ENCODE data around the gene CACNA1C. TPM values are rescaled to one million over a fixed set of nuclear protein-coding genes. Genes with fewer than 3 reads are reported as not detected.

Gene CACNA1C
- total RNA-seq, 1 experiment from 2014 or later = 1.1 TPM

DNA sequence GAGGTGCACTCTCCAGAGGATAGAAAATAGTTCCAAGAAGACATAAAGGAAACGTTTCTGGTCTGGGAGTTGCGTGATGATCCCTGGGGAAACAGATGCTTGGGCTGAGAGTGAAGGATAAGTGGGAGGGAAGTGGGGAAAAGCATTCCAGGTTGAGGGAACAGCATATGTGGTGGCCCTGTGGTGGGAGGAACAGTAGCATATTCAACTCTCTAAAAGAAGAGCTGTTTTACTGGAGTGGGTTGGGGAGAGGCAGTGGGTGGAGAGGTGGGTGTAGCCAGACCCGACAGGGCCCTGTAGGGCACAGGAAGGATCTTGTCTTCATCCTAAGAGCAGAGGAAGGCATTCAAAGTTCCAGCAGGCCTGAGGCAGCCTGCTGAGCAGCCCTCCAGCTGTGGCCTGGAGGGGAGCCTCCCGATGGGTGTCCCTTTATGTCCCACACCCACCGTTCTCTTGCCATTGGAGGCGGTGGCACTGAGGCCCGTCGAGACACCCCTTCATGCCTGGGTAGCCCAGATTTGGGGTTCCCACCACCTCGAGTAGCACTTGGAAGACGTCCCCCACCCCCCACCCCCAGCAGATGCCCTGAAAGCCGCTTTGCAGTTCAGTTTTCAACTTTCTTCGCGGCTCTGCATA lies 431.5 kb downstream of the CACNA1C start:
- Histone ChIP-seq H3K79me1 (ENCODE audit: insufficient read depth, low read depth, low read length, poor library complexity, severe bottlenecking) (no peaks in the 10 kb centered on the region), H2BK120ac (ENCODE audit: low read depth, low read length, poor library complexity, severe bottlenecking) (no peak overlapping the region), H3K18ac (ENCODE audit: insufficient read length, low read depth, low read length) (no peak overlapping the region), H2BK5ac (ENCODE audit: insufficient read length, low read length) (no peak overlapping the region), H2AK5ac (ENCODE audit: insufficient read length, low read length) (no peak overlapping the region), H3K56ac (ENCODE audit: insufficient read length, low read depth, low read length) (no peak overlapping the region), H4K20me1 (ENCODE audit: control insufficient read depth, insufficient read depth, insufficient read length) (no peaks in the 10 kb centered on the region), H2BK20ac (ENCODE audit: low read depth, low read length, poor library complexity, severe bottlenecking) (no peak overlapping the region), H3K9ac (ENCODE audit: extremely low read depth, insufficient read length, low read length) (no peak overlapping the region), H3K14ac (ENCODE audit: insufficient read depth, low read length) (no peak overlapping the region), H2AFZ (ENCODE audit: low read length) (no peak overlapping the region), H3K4ac (ENCODE audit: low read depth, low read length) (no peak overlapping the region), H3K23ac (ENCODE audit: insufficient read length, low read depth, low read length) (no peak overlapping the region), H3K23me2 (ENCODE audit: insufficient read length, low read depth, low read length, poor library complexity, severe bottlenecking) (no peaks in the 10 kb centered on the region), H3K9me3 (ENCODE audit: control insufficient read depth, low read depth, low read length) (no peaks in the 10 kb centered on the region), H3K27ac (ENCODE audit: insufficient read length, low read depth, low read length) (no peak overlapping the region), H3K4me2 (ENCODE audit: insufficient read depth, insufficient read length, low read length) (no peak overlapping the region), H3K4me1 (ENCODE audit: insufficient read depth, low read length) (no peaks in the 10 kb centered on the region), H4K5ac (ENCODE audit: insufficient read length, low read depth, low read length) (no peak overlapping the region), H3K27me3 (ENCODE audit: insufficient read depth, low read length) (no peaks in the 10 kb centered on the region), H2BK12ac (ENCODE audit: insufficient read length, low read depth, low read length) (no peak overlapping the region), H3K79me2 (ENCODE audit: insufficient read depth, low read length) (no peaks in the 10 kb centered on the region), H4K8ac (replicated peaks; ENCODE audit: insufficient read length, low read depth, low read length) (no peak overlapping the region), H4K91ac (ENCODE audit: insufficient read length, low read depth, low read length) (no peak overlapping the region), H2BK15ac (ENCODE audit: low read depth, low read length) (no peak overlapping the region), H3T11ph (ENCODE audit: low read length) (no peak overlapping the region)
- H3K4me3 Mint-ChIP-seq = no peak overlapping the region
- TF ChIP-seq, protein P1, sequence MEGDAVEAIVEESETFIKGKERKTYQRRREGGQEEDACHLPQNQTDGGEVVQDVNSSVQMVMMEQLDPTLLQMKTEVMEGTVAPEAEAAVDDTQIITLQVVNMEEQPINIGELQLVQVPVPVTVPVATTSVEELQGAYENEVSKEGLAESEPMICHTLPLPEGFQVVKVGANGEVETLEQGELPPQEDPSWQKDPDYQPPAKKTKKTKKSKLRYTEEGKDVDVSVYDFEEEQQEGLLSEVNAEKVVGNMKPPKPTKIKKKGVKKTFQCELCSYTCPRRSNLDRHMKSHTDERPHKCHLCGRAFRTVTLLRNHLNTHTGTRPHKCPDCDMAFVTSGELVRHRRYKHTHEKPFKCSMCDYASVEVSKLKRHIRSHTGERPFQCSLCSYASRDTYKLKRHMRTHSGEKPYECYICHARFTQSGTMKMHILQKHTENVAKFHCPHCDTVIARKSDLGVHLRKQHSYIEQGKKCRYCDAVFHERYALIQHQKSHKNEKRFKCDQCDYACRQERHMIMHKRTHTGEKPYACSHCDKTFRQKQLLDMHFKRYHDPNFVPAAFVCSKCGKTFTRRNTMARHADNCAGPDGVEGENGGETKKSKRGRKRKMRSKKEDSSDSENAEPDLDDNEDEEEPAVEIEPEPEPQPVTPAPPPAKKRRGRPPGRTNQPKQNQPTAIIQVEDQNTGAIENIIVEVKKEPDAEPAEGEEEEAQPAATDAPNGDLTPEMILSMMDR (conservative IDR thresholded peaks at IDR 0.05) = no peak
- no CpG with 5 or more reads among the region's 13 CpGs for WGBS (ENCODE audit: extremely low coverage, insufficient read length, low lambda C conversion rate)
- no peak overlapping the region for H3K27ac Mint-ChIP-seq
- no peaks in the 10 kb centered on the region; a peak in 1 of 5 replicates for H3K9me3 Mint-ChIP-seq
- no peaks in the 10 kb centered on the region for H3K36me3 Mint-ChIP-seq (ENCODE audit: insufficient read depth in 1 of 3, low read depth in 3 of 3)
- H3K27me3 Mint-ChIP-seq (ENCODE audit: low read depth) = peaks cover 4% of the 10 kb centered on the region
- no peak for DNase-seq
- H3K4me1 Mint-ChIP-seq = no peaks in the 10 kb centered on the region

Measured in H9 (cell line).